HCT116 (cell line): ENCODE measurements around the gene CAMKK1. TPM values are rescaled to one million over a fixed set of nuclear protein-coding genes. Genes with fewer than 3 reads are reported as not detected.

Source experiments
- ATAC-seq: fragments of 200-7000 bp; cut with Tn5 transposase; 2 replicates; pipeline ENCODE4 v1.9.1; 2020; ENCODE audit warnings: mild to moderate bottlenecking, moderate library complexity
- BruUV-seq: library from RNA; stranded (reverse); fragments of 400-500 nt; replicated peaks from 2 replicates; lab custom pipeline; 2021; lab: Mats Ljungman, UMichigan
- CTCF ChIA-PET: fragments of 300-600 bp; sonication (Branson Sonifier 250); formaldehyde crosslinking; loops from one replicate; lab custom pipeline; 2021; ENCODE audit warnings: antibody characterized with exemption; lab: Charles Lee
- POLR2A ChIA-PET: fragments of 300-600, 350-600 bp; sonication (Branson Sonifier 250); formaldehyde crosslinking; loops from one replicate; lab custom pipeline; 2021; ENCODE audit warnings: antibody characterized with exemption; lab: Charles Lee
- RAD21 ChIA-PET, 2 experiments: fragments of 300-600 bp; sonication (Branson Sonifier 250); formaldehyde crosslinking; loops; one replicate each; lab custom pipeline; 2023; ENCODE audit warnings: low total read pairs in 2 of 2; ENCODE audit not compliant: uncharacterized antibody in 2 of 2, unreplicated experiment in 2 of 2, low non-redundant PET in 1 of 2; lab: Charles Lee
- DNase-seq: peaks from one replicate; pipeline ENCODE4 v3.0.0-alpha.2; 2010; ENCODE audit warnings: low read depth, low spot score
- H2AFZ ChIP-seq: fragments of 200-600 bp; shearing (Covaris generic), sonication (generic); 2 replicates; pipeline ENCODE4 v1.6.1; 2017; ENCODE audit warnings: low read depth, mixed run types, mixed read lengths, antibody characterized with exemption, low read length; ENCODE audit not compliant: poor library complexity, severe bottlenecking
- H3K27ac ChIP-seq: 2 replicates; pipeline ENCODE4 v1.5.1; 2012; ENCODE audit warnings: low read depth, low read length
- H3K27me3 ChIP-seq: fragments of 200-600 bp; sonication (generic); 2 replicates; pipeline ENCODE4 v1.6.1; 2016; ENCODE audit warnings: mixed run types, low read length, mixed read lengths; ENCODE audit not compliant: insufficient read depth
- H3K36me3 ChIP-seq, 2 experiments: fragments of 200-500 bp in 1 of 2; fragments of 200-600 bp in 1 of 2; sonication (Bioruptor generic) in 1 of 2; sonication (generic) in 1 of 2; 2 replicates each; pipeline versions ENCODE4 v1.5.1 to v1.6.1; 2014 to 2016; ENCODE audit warnings: low read length in 2 of 2, inconsistent platforms in 1 of 2, mixed read lengths in 1 of 2, mixed run types in 1 of 2; ENCODE audit not compliant: insufficient read depth in 2 of 2, control insufficient read depth in 1 of 2
- H3K4me1 ChIP-seq, 2 experiments: fragments of 200-600 bp in 1 of 2; sonication (generic) in 1 of 2; 2 replicates each; pipeline versions ENCODE4 v1.5.1 to v1.6.1; 2012 to 2017; ENCODE audit warnings: low read length in 2 of 2, inconsistent platforms in 1 of 2, mild to moderate bottlenecking in 1 of 2, mixed read lengths in 1 of 2, mixed run types in 1 of 2, moderate library complexity in 1 of 2; ENCODE audit not compliant: insufficient read depth in 2 of 2, control insufficient read depth in 1 of 2
- H3K4me2 ChIP-seq: fragments of 200-600 bp; sonication (generic); 2 replicates; pipeline ENCODE4 v1.6.1; 2017; ENCODE audit warnings: mixed run types, low read length, mixed read lengths
- H3K4me3 ChIP-seq, 2 experiments: fragments of 200-600 bp in 1 of 2; sonication (generic) in 1 of 2; replicated peaks in 1 of 2; 2 replicates each; pipeline ENCODE4 v1.5.1; 2011 to 2016; ENCODE audit warnings: low read length in 2 of 2, control low read depth in 1 of 2, low read depth in 1 of 2, mild to moderate bottlenecking in 1 of 2, mixed read lengths in 1 of 2, mixed run types in 1 of 2
- H3K79me2 ChIP-seq: fragments of 200-600 bp; sonication (generic); 2 replicates; pipeline ENCODE4 v1.6.1; 2017; ENCODE audit warnings: mild to moderate bottlenecking, mixed run types, low read length, moderate library complexity, mixed read lengths; ENCODE audit not compliant: insufficient read depth
- H3K9ac ChIP-seq: fragments of 200-600 bp; sonication (generic); 2 replicates; pipeline ENCODE4 v1.6.1; 2016; ENCODE audit warnings: low read length, mixed read lengths
- H3K9me2 ChIP-seq: fragments of 200-600 bp; sonication (generic), shearing (Covaris generic); 2 replicates; pipeline ENCODE4 v1.6.1; 2017; ENCODE audit warnings: mixed run types, mild to moderate bottlenecking, moderate library complexity; ENCODE audit not compliant: insufficient read depth
- H3K9me3 ChIP-seq, 2 experiments: fragments of 200-500 bp in 1 of 2; fragments of 200-600 bp in 1 of 2; sonication (Bioruptor generic) in 1 of 2; sonication (generic) in 1 of 2; 2 replicates each; pipeline ENCODE4 v1.6.1; 2014 to 2017; ENCODE audit warnings: low read length in 2 of 2, mixed read lengths in 2 of 2, inconsistent platforms in 1 of 2, low read depth in 1 of 2, mild to moderate bottlenecking in 1 of 2, mixed run types in 1 of 2, moderate library complexity in 1 of 2; ENCODE audit not compliant: control insufficient read depth in 1 of 2, insufficient read depth in 1 of 2
- H4K20me1 ChIP-seq: fragments of 200-600 bp; sonication (generic), shearing (Covaris generic); 2 replicates; pipeline ENCODE4 v1.6.1; 2017; ENCODE audit warnings: mixed run types, mild to moderate bottlenecking, moderate library complexity; ENCODE audit not compliant: insufficient read depth
- CEBPB ChIP-seq: IDR thresholded peaks from 2 replicates; pipeline ENCODE4 v1.6.1; 2012; ENCODE audit warnings: low read depth
- CTCF ChIP-seq, 3 experiments: fragments of 200-600 bp in 1 of 3; sonication (generic) in 1 of 3; IDR thresholded peaks in 2 of 3; conservative IDR thresholded peaks in 1 of 3; 2 replicates each; pipeline ENCODE4 v1.5.1; 2012 to 2017; ENCODE audit warnings: low read depth in 2 of 3, low read length in 2 of 3, antibody characterized with exemption in 1 of 3, borderline replicate concordance in 1 of 3, control low read depth in 1 of 3, mild to moderate bottlenecking in 1 of 3, mixed read lengths in 1 of 3, mixed run types in 1 of 3, moderate library complexity in 1 of 3; ENCODE audit not compliant: insufficient read depth in 1 of 3
- EGR1 ChIP-seq: IDR thresholded peaks from 2 replicates; pipeline ENCODE4 v1.6.1; 2012; ENCODE audit warnings: low read depth
- EZH2 ChIP-seq: fragments of 200-600 bp; sonication (generic); IDR thresholded peaks from 2 replicates; pipeline ENCODE4 v1.6.1; 2017; ENCODE audit warnings: antibody characterized with exemption, mixed run types
- EZH2phosphoT487 ChIP-seq: fragments of 200-600 bp; IDR thresholded peaks from 2 replicates; pipeline ENCODE4 v1.6.1; 2018; ENCODE audit warnings: antibody characterized with exemption, borderline replicate concordance
- FOSL1 ChIP-seq: IDR thresholded peaks from 2 replicates; pipeline ENCODE4 v1.6.1; 2012; ENCODE audit warnings: low read depth
- JUND ChIP-seq: IDR thresholded peaks from 2 replicates; pipeline ENCODE4 v1.6.1; 2012
- MAX ChIP-seq: IDR thresholded peaks from 2 replicates; pipeline ENCODE4 v1.6.1; 2012
- POLR2A ChIP-seq: IDR thresholded peaks from 2 replicates; pipeline ENCODE4 v1.7.0; 2011; ENCODE audit warnings: borderline replicate concordance; ENCODE audit not compliant: insufficient read depth, insufficient read length; ENCODE audit errors: extremely low read depth
- SIN3A ChIP-seq: IDR thresholded peaks from 2 replicates; pipeline ENCODE4 v1.6.1; 2012; ENCODE audit warnings: low read depth
- TCF7L2 ChIP-seq: IDR thresholded peaks from 2 replicates; pipeline ENCODE4 v1.7.0; 2011; ENCODE audit warnings: borderline replicate concordance, inconsistent platforms; ENCODE audit not compliant: insufficient read depth, insufficient read length; ENCODE audit errors: extremely low read depth
- YY1 ChIP-seq: IDR thresholded peaks from 2 replicates; pipeline ENCODE4 v1.6.1; 2011; ENCODE audit warnings: low read length, low read depth, moderate library complexity, mild to moderate bottlenecking; ENCODE audit not compliant: insufficient replicate concordance; ENCODE audit errors: extremely low read depth
- ZBTB33 ChIP-seq: IDR thresholded peaks from 2 replicates; pipeline ENCODE4 v1.6.1; 2011; ENCODE audit warnings: mild to moderate bottlenecking, low read length, moderate library complexity; ENCODE audit not compliant: insufficient replicate concordance; ENCODE audit errors: extremely low read depth
- ZFX ChIP-seq: fragments of 450-650 bp; IDR thresholded peaks from 2 replicates; pipeline ENCODE4 v1.6.1; 2017
- intact Hi-C: fragments of 100-400 bp; cut with micrococcal nuclease; formaldehyde crosslinking; loops from 2 replicates; pipeline ENCODE4 v1.10.0; 2022
- total RNA-seq: library from RNA; stranded (reverse); gene quantifications from one replicate; pipeline ENCODE4 v1.2.1, GENCODE V29; 2021; ENCODE audit not compliant: unreplicated experiment
- TF ChIP-seq, protein P1 (sequence below): IDR thresholded peaks from 2 replicates; pipeline ENCODE4 v1.6.1; 2012

CAMKK1 gene
- total RNA-seq, 1 experiment from 2014 or later = 10.6 TPM

DNA sequence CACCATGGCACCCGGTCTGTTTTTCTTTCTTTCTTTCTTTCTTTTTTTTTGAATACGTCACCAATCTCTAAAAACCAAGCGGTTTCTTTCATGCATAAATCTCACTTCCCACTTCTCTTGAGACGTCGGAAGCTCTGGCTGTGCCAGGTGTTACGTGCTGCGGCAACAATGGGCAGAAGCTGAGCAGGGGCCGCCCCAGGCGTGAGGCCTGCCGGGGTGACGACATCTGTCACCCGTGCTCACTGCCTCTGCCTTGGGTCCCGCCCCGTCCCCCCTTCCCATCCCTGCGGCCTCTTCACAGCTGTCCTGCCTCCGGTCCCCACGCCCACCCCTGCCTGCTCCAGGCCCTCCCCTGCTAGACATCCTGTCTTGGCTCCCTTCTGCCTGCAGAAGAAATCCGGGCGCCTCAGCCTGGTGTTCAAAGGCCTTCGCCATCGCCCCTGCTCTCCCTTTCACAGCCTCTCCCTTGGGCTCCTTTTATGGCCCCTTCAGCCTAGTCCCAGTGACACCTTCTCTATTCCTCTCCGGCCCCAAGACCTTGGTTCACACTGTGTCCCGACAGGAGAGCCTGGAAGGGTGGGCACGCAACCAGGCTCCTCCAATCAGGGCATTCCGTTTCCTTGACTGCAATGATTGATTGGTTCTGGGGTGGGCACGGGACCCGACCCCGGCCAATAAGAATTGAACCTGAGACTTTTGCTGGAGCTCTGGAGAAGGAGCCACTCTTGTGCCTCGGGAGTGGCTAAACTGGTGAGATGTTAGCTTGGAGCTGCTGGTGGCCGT lies 18.6 kb upstream of the CAMKK1 start:
- TF ChIP-seq EZH2phosphoT487 (no peak), JUND (no peak), ZFX (no peak), YY1 (no peak), ZBTB33 (no peak), CEBPB (no peak), SIN3A (no peak), MAX (no peak), POLR2A (no peak), FOSL1 (no peak), EGR1 (no peak), EZH2 (no peak), CTCF (IDR thresholded peaks at IDR 0.05 in 2 of 3, conservative IDR thresholded peaks at IDR 0.05 in 1 of 3; ENCODE audit: borderline replicate concordance in 1 of 3, insufficient read depth in 1 of 3, low read depth in 2 of 3, low read length in 2 of 3) (no peak), TCF7L2 (no peak)
- TF ChIP-seq, protein P1, sequence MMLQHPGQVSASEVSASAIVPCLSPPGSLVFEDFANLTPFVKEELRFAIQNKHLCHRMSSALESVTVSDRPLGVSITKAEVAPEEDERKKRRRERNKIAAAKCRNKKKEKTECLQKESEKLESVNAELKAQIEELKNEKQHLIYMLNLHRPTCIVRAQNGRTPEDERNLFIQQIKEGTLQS = no peak
- POLR2A ChIA-PET = no interaction called here
- H3K9me3 ChIP-seq = no peaks in the 10 kb centered on the region
- H3K9ac ChIP-seq = no peak overlapping the region
- H3K4me2 ChIP-seq = no peak overlapping the region
- peaks cover 0 to 8% of the 10 kb centered on the region in 2 experiments; a peak in 2 of 4 replicates for H3K4me1 ChIP-seq
- no peak for ATAC-seq
- intact Hi-C loops = loop anchor here (5.0 kb wide), 1 partner anchor 161 kb away; no protein-coding TSS in a partner anchor
- H3K79me2 ChIP-seq = no peaks in the 10 kb centered on the region
- CTCF ChIA-PET = interaction anchor here (3.9 kb wide), 1 partner anchor 66 kb away, joined by 31 read pairs; the partner anchor contains the start of gene NCBP3
- no peak for DNase-seq
- no peaks in the 10 kb centered on the region for H3K9me2 ChIP-seq
- H3K36me3 ChIP-seq = no peaks in the 10 kb centered on the region
- no peak overlapping the region for H3K27ac ChIP-seq
- BruUV-seq = no TSS peak
- H4K20me1 ChIP-seq = no peaks in the 10 kb centered on the region
- H2AFZ ChIP-seq = no peak overlapping the region
- H3K4me3 ChIP-seq = no peak overlapping the region
- no peaks in the 10 kb centered on the region for H3K27me3 ChIP-seq
- RAD21 ChIA-PET = no interaction called here
